SK-N-SH (cell line): ENCODE results near the gene RELB. TPM values are rescaled to one million over a fixed set of nuclear protein-coding genes. Genes with fewer than 3 reads are reported as not detected.

ENCODE experiments used
- CTCF ChIA-PET: fragments of 300-600, 350-600 bp; formaldehyde crosslinking; extraction: SDS; loops from one replicate; lab custom pipeline; 2021; lab: Yijun Ruan, JAX
- POLR2A ChIA-PET: fragments of 350-600 bp; sonication (Branson Sonifier 250); formaldehyde crosslinking; extraction: SDS; loops from one replicate; lab custom pipeline; 2020; ENCODE audit warnings: antibody characterized with exemption, inconsistent platforms; lab: Yijun Ruan, JAX
- DNase-seq: peaks from one replicate; pipeline ENCODE4 v3.0.0; 2012
- H2AFZ ChIP-seq: fragments of 200-600 bp; sonication (generic); 2 replicates; pipeline ENCODE4 v1.8.1; 2016; ENCODE audit warnings: antibody characterized with exemption, mild to moderate bottlenecking, low read depth
- H3F3A ChIP-seq: fragments of 200-600 bp; sonication (generic); replicated peaks from 2 replicates; pipeline ENCODE3; 2016; ENCODE audit warnings: antibody characterized with exemption, mild to moderate bottlenecking; ENCODE audit not compliant: insufficient read depth
- H3K27ac ChIP-seq, 2 experiments: fragments of 200-500 bp in 1 of 2; fragments of 200-600 bp in 1 of 2; sonication (Bioruptor generic) in 1 of 2; sonication (generic), shearing (Covaris generic) in 1 of 2; 2 replicates each; pipeline versions ENCODE4 v1.5.1 to v1.6.1; 2014 to 2016; ENCODE audit warnings: low read depth in 2 of 2, inconsistent platforms in 1 of 2, low read length in 1 of 2, mild to moderate bottlenecking in 1 of 2, mixed read lengths in 1 of 2
- H3K27me3 ChIP-seq: fragments of 200-600 bp; sonication (generic), shearing (Covaris generic); 2 replicates; pipeline ENCODE4 v1.6.1; 2016; ENCODE audit warnings: mixed run types; ENCODE audit not compliant: insufficient read depth
- H3K36me3 ChIP-seq, 2 experiments: fragments of 200-500 bp in 1 of 2; fragments of 200-600 bp in 1 of 2; sonication (Bioruptor generic) in 1 of 2; sonication (generic) in 1 of 2; replicated peaks in 1 of 2; 2 replicates each; pipeline versions ENCODE3 to v1.5.1; 2014 to 2016; ENCODE audit warnings: low read length in 1 of 2, mild to moderate bottlenecking in 1 of 2; ENCODE audit not compliant: insufficient read depth in 2 of 2, control insufficient read depth in 1 of 2
- H3K4me1 ChIP-seq, 2 experiments: fragments of 200-500 bp in 1 of 2; fragments of 200-600 bp in 1 of 2; sonication (Bioruptor generic) in 1 of 2; sonication (generic), shearing (Covaris generic) in 1 of 2; 2 replicates each; pipeline versions ENCODE4 v1.5.1 to v1.6.1; 2014 to 2016; ENCODE audit warnings: low read depth in 1 of 2, low read length in 1 of 2, mixed run types in 1 of 2; ENCODE audit not compliant: insufficient read depth in 2 of 2, control insufficient read depth in 1 of 2
- H3K4me2 ChIP-seq: fragments of 200-600 bp; sonication (generic), shearing (Covaris generic); 2 replicates; pipeline ENCODE4 v1.6.1; 2017; ENCODE audit warnings: mixed run types
- H3K4me3 ChIP-seq, 2 experiments: fragments of 200-500 bp in 1 of 2; fragments of 200-600 bp in 1 of 2; sonication (Bioruptor generic) in 1 of 2; sonication (generic), shearing (Covaris generic) in 1 of 2; 2 replicates each; pipeline versions ENCODE4 v1.5.1 to v1.8.1; 2014 to 2016; ENCODE audit warnings: low read depth in 2 of 2, inconsistent platforms in 1 of 2, low read length in 1 of 2, mild to moderate bottlenecking in 1 of 2, mixed read lengths in 1 of 2, moderate library complexity in 1 of 2
- H3K79me2 ChIP-seq: fragments of 200-600 bp; sonication (generic); 2 replicates; pipeline ENCODE4 v1.8.1; 2017; ENCODE audit warnings: mild to moderate bottlenecking; ENCODE audit not compliant: insufficient read depth
- H3K9ac ChIP-seq: fragments of 200-600 bp; sonication (generic); 2 replicates; pipeline ENCODE4 v1.6.1; 2017; ENCODE audit warnings: mixed run types
- H3K9me2 ChIP-seq: fragments of 200-600 bp; sonication (generic); 2 replicates; pipeline ENCODE4 v1.6.1; 2017; ENCODE audit warnings: mixed run types
- H3K9me3 ChIP-seq: fragments of 200-600 bp; sonication (generic); 2 replicates; pipeline ENCODE4 v1.6.1; 2017; ENCODE audit warnings: mixed run types, mild to moderate bottlenecking, moderate library complexity
- H4K20me1 ChIP-seq: fragments of 200-600 bp; sonication (generic); 2 replicates; pipeline ENCODE4 v1.6.1; 2017; ENCODE audit warnings: mild to moderate bottlenecking, mixed run types; ENCODE audit not compliant: insufficient read depth
- ELF1 ChIP-seq: IDR thresholded peaks from 2 replicates; pipeline ENCODE4 v1.4.0; 2012
- FOSL2 ChIP-seq: IDR thresholded peaks from 2 replicates; pipeline ENCODE4 v1.4.0; 2012; ENCODE audit warnings: low read depth, mild to moderate bottlenecking, moderate library complexity, borderline replicate concordance
- GABPA ChIP-seq: IDR thresholded peaks from 2 replicates; pipeline ENCODE4 v1.4.0; 2012; ENCODE audit warnings: low read depth, mild to moderate bottlenecking
- GATA2 ChIP-seq: sonication (generic); formaldehyde crosslinking; IDR thresholded peaks from 2 replicates; pipeline ENCODE4 v1.5.0; 2020; ENCODE audit warnings: mild to moderate bottlenecking, missing genetic modification reagents
- JUND ChIP-seq: IDR thresholded peaks from 2 replicates; pipeline ENCODE4 v1.4.0; 2012
- MXI1 ChIP-seq: IDR thresholded peaks from 2 replicates; pipeline ENCODE4 v1.6.1; 2012; ENCODE audit warnings: mild to moderate bottlenecking, low read depth, low read length, improper control_type of control experiment
- NFIC ChIP-seq: IDR thresholded peaks from 2 replicates; pipeline ENCODE4 v1.4.0; 2012; ENCODE audit warnings: borderline replicate concordance
- NRF1 ChIP-seq: IDR thresholded peaks from 2 replicates; pipeline ENCODE4 v1.6.1; 2012; ENCODE audit warnings: low read depth, mild to moderate bottlenecking, low read length
- RCOR1 ChIP-seq: fragments of 150-350 bp; IDR thresholded peaks from 2 replicates; pipeline ENCODE4 v1.6.1; 2017; ENCODE audit warnings: antibody characterized with exemption, low read length
- RXRA ChIP-seq: IDR thresholded peaks from 2 replicates; pipeline ENCODE4 v1.4.0; 2012; ENCODE audit warnings: low read depth, mild to moderate bottlenecking, borderline replicate concordance
- TAF1 ChIP-seq: IDR thresholded peaks from 2 replicates; pipeline ENCODE4 v1.6.1; 2012; ENCODE audit warnings: low read depth, mild to moderate bottlenecking, low read length, moderate library complexity, borderline replicate concordance
- TEAD4 ChIP-seq: IDR thresholded peaks from 2 replicates; pipeline ENCODE4 v1.4.0; 2012; ENCODE audit warnings: mild to moderate bottlenecking, borderline replicate concordance; ENCODE audit not compliant: insufficient read depth
- YY1 ChIP-seq: IDR thresholded peaks from 2 replicates; pipeline ENCODE4 v1.4.0; 2012; ENCODE audit warnings: low read depth, mild to moderate bottlenecking
- WGBS: methylation state at CpG from one replicate; pipeline ENCODE4 v1.1.6; 2017; ENCODE audit warnings: low lambda C conversion rate; 5-methylcytosine and 5-hydroxymethylcytosine counted together
- polyA plus RNA-seq, 3 experiments: library from polyadenylated mRNA; depleted of rRNA; stranded (reverse); fragments of >200 nt; gene quantifications; 2 replicates each; pipeline ENCODE4 v1.2.3, GENCODE V29; 2012
- TF ChIP-seq, protein P1 (sequence below): IDR thresholded peaks from 2 replicates; pipeline ENCODE4; 2012
- TF ChIP-seq, protein P2 (sequence below): IDR thresholded peaks from 2 replicates; pipeline ENCODE4 v1.4.0; 2012; ENCODE audit warnings: low read depth, borderline replicate concordance
- TF ChIP-seq, protein P3 (sequence below): fragments of 150-350 bp; IDR thresholded peaks from 2 replicates; pipeline ENCODE4 v1.6.1; 2016; ENCODE audit warnings: mild to moderate bottlenecking, low read depth, low read length

The RELB gene
- polyA plus RNA-seq, 1 of the 3 experiments (the other 2 are of a cell fraction) = 12.6 TPM

DNA sequence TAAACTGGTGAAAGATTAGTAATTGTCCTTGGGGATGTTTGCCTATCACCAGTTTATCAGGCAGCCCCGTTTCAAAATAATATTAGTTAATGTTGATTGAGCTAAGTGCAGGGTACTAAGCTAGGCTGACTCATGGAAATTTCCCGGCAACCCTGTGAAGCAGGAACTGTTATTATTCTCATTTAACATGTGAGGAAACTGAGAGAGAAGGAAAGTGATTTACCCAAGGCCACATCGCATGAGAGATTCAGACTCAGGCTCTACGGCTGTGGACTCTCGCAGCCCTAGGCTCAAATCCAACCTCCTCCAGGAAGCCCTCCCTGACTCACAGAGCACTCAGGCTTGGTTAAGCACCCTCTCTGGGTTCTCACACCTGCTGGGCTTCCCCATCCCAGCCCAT, 26.4 kb upstream of the RELB start:
- Histone ChIP-seq H2AFZ (no peak overlapping the region), H3K9me2 (no peaks in the 10 kb centered on the region), H3K36me3 (peaks cover 30 to 41% of the 10 kb centered on the region in 2 experiments), H3K27me3 (no peaks in the 10 kb centered on the region), H3F3A (no peaks in the 10 kb centered on the region), H3K27ac (no peak overlapping the region), H3K9me3 (no peaks in the 10 kb centered on the region), H3K4me1 (no peaks in the 10 kb centered on the region), H3K4me2 (no peak overlapping the region), H3K9ac (no peak overlapping the region), H3K79me2 (0 out of 2 replicates have a peak, but pooled peaks cover 1% of the 10 kb centered on the region), H3K4me3 (no peak overlapping the region), H4K20me1 (no peaks in the 10 kb centered on the region)
- WGBS = 93% methylated on average over 5 of the region's 5 CpGs
- ChIA-PET CTCF (interaction anchor here (1.7 to 1.9 kb wide), 2 partner anchors 14 to 71 kb away, joined by 5 read pairs; no protein-coding TSS in a partner anchor), POLR2A (no interaction called here)
- no peak for TF ChIP-seq TAF1
- no peak for DNase-seq

DNA sequence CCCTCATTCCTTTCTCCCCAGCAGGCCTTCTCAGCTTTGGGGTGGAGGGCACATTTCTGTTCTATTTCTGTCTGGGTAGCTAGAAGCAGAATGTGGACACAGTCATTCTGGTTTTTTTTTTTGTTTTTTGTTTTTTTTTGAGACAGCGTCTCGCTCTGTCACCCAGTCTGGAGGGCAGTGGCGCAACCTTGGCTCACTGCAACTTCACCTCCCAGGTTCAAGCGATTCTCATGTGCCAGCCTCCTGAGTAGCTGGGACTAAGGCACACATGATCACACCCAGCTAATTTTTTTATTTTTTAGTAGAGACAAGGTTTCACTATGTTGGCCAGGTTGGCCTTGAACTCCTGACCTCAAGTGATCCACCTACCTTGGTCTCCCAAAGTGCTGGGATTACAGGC, 25.8 kb upstream of the RELB start:
- CTCF ChIA-PET = interaction anchor here (1.0 to 1.9 kb wide), 3 partner anchors 10 to 72 kb away, joined by 4 to 5 read pairs (median 5); no protein-coding TSS in a partner anchor
- no peaks in the 10 kb centered on the region for H3K9me3 ChIP-seq
- H3K4me3 ChIP-seq = no peak overlapping the region
- no peak overlapping the region for H3K9ac ChIP-seq
- H3K4me2 ChIP-seq = no peak overlapping the region
- TF ChIP-seq, protein P1, sequence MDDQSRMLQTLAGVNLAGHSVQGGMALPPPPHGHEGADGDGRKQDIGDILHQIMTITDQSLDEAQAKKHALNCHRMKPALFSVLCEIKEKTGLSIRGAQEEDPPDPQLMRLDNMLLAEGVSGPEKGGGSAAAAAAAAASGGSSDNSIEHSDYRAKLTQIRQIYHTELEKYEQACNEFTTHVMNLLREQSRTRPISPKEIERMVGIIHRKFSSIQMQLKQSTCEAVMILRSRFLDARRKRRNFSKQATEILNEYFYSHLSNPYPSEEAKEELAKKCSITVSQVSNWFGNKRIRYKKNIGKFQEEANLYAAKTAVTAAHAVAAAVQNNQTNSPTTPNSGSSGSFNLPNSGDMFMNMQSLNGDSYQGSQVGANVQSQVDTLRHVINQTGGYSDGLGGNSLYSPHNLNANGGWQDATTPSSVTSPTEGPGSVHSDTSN = no peak
- TF ChIP-seq, protein P2, sequence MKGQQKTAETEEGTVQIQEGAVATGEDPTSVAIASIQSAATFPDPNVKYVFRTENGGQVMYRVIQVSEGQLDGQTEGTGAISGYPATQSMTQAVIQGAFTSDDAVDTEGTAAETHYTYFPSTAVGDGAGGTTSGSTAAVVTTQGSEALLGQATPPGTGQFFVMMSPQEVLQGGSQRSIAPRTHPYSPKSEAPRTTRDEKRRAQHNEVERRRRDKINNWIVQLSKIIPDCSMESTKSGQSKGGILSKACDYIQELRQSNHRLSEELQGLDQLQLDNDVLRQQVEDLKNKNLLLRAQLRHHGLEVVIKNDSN = no peak
- TF ChIP-seq TEAD4 (no peak), NRF1 (no peak), MXI1 (no peak), ELF1 (no peak), RCOR1 (no peak), RXRA (no peak), JUND (no peak), NFIC (no peak), GATA2 (no peak), FOSL2 (no peak), GABPA (no peak), YY1 (no peak), TAF1 (no peak)
- TF ChIP-seq, protein P3, sequence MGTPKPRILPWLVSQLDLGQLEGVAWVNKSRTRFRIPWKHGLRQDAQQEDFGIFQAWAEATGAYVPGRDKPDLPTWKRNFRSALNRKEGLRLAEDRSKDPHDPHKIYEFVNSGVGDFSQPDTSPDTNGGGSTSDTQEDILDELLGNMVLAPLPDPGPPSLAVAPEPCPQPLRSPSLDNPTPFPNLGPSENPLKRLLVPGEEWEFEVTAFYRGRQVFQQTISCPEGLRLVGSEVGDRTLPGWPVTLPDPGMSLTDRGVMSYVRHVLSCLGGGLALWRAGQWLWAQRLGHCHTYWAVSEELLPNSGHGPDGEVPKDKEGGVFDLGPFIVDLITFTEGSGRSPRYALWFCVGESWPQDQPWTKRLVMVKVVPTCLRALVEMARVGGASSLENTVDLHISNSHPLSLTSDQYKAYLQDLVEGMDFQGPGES = no peak
- TF ChIP-seq, all 33 proteins: peak for 0
- no peaks in the 10 kb centered on the region for H3K4me1 ChIP-seq
- no peaks in the 10 kb centered on the region for H3K79me2 ChIP-seq
- no peaks in the 10 kb centered on the region for H3F3A ChIP-seq
- no peaks in the 10 kb centered on the region for H3K27me3 ChIP-seq
- H3K27ac ChIP-seq = no peak overlapping the region
- H3K9me2 ChIP-seq = no peaks in the 10 kb centered on the region
- POLR2A ChIA-PET = no interaction called here
- H2AFZ ChIP-seq = no peak overlapping the region
- WGBS = 99% methylated on average over 4 of the region's 4 CpGs
- no peaks in the 10 kb centered on the region for H4K20me1 ChIP-seq
- no peak for DNase-seq
- H3K36me3 ChIP-seq = peaks cover 36 to 41% of the 10 kb centered on the region in 2 experiments
